WTC11 (cell line): ENCODE results near the gene RLF.

Experiments used
- ZNF232 ChIP-seq: sonication (generic); formaldehyde crosslinking; IDR thresholded peaks from 2 replicates; pipeline ENCODE4 v1.8.0; 2022; ENCODE audit warnings: mild to moderate bottlenecking, missing genetic modification reagents
- ZNF281 ChIP-seq: sonication (generic); formaldehyde crosslinking; IDR thresholded peaks from 2 replicates; pipeline ENCODE4 v1.8.0; 2023; ENCODE audit warnings: mild to moderate bottlenecking, missing genetic modification reagents
- TF ChIP-seq, protein P1 (sequence below): fragments of 200-600 bp; IDR thresholded peaks from 2 replicates; pipeline ENCODE4 v1.8.0; 2022; ENCODE audit warnings: antibody characterized with exemption

GRCh38 chr1:40251456-40251855, 90.3 kb downstream of the RLF start:
- TF ChIP-seq, protein P1, sequence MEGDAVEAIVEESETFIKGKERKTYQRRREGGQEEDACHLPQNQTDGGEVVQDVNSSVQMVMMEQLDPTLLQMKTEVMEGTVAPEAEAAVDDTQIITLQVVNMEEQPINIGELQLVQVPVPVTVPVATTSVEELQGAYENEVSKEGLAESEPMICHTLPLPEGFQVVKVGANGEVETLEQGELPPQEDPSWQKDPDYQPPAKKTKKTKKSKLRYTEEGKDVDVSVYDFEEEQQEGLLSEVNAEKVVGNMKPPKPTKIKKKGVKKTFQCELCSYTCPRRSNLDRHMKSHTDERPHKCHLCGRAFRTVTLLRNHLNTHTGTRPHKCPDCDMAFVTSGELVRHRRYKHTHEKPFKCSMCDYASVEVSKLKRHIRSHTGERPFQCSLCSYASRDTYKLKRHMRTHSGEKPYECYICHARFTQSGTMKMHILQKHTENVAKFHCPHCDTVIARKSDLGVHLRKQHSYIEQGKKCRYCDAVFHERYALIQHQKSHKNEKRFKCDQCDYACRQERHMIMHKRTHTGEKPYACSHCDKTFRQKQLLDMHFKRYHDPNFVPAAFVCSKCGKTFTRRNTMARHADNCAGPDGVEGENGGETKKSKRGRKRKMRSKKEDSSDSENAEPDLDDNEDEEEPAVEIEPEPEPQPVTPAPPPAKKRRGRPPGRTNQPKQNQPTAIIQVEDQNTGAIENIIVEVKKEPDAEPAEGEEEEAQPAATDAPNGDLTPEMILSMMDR: no peak
- TF ChIP-seq ZNF281 (CRISPR knock-in tag) (no peak), ZNF232 (CRISPR knock-in tag) (no peak)
